ENCODE results near the gene FGFR1OP2.

- TF ChIP-seq CREB5 (CRISPR knock-in tag; IDR thresholded peaks at IDR 0.05; ENCODE audit: low read depth) (no peak), PPARA (CRISPR knock-in tag; IDR thresholded peaks at IDR 0.05; ENCODE audit: borderline replicate concordance) (no peak), ZFP3 (CRISPR knock-in tag; IDR thresholded peaks at IDR 0.05) (no peak), SNAI2 (CRISPR knock-in tag; IDR thresholded peaks at IDR 0.05) (no peak), PATZ1 (CRISPR knock-in tag; IDR thresholded peaks at IDR 0.05; ENCODE audit: borderline replicate concordance) (no peak), ZFP30 (CRISPR knock-in tag; IDR thresholded peaks at IDR 0.05) (no peak), ZNF70 (CRISPR knock-in tag; IDR thresholded peaks at IDR 0.05) (no peak)
Observed at GRCh38 chr12:27005495-27005894, 67.2 kb downstream of the FGFR1OP2 start.

All from SK-N-SH treated with all-trans-retinoic acid at 6 μM for 48 hours (cell line).